GM23338 (cell line): Measurements from ENCODE around the gene GLI3. TPM values are rescaled to one million over a fixed set of nuclear protein-coding genes. Genes with fewer than 3 reads are reported as not detected.

ENCODE experiments used
- ATAC-seq: fragments of 200-7000 bp; cut with Tn5 transposase; 3 replicates; pipeline ENCODE4 v1.9.1; 2020
- DNase-seq: peaks from one replicate; pipeline ENCODE4 v3.0.0-alpha.2; 2015; ENCODE audit warnings: low spot score
- H2AFZ ChIP-seq: fragments of 200-600 bp; sonication (generic); 2 replicates; pipeline ENCODE4 v1.8.0; 2016; ENCODE audit warnings: antibody characterized with exemption, mild to moderate bottlenecking, moderate library complexity
- H3F3A ChIP-seq: fragments of 200-600 bp; sonication (generic); replicated peaks from 2 replicates; pipeline ENCODE4 v1.8.0; 2017; ENCODE audit warnings: antibody characterized with exemption, mixed run types, low read depth
- H3K27ac ChIP-seq: fragments of 200-600 bp; sonication (generic); 2 replicates; pipeline ENCODE4 v1.6.1; 2016; ENCODE audit warnings: low read depth
- H3K27me3 ChIP-seq: fragments of 200-600 bp; sonication (generic); 2 replicates; pipeline ENCODE4 v1.8.0; 2016; ENCODE audit warnings: mild to moderate bottlenecking, mixed run types, moderate library complexity; ENCODE audit not compliant: insufficient read depth
- H3K36me3 ChIP-seq: fragments of 200-600 bp; sonication (generic); 2 replicates; pipeline ENCODE4 v1.8.0; 2016; ENCODE audit warnings: mild to moderate bottlenecking; ENCODE audit not compliant: insufficient read depth
- H3K4me1 ChIP-seq: fragments of 200-600 bp; sonication (generic); 2 replicates; pipeline ENCODE4 v1.8.0; 2016; ENCODE audit warnings: mild to moderate bottlenecking, moderate library complexity; ENCODE audit not compliant: insufficient read depth
- H3K4me2 ChIP-seq: fragments of 200-600 bp; sonication (generic); 2 replicates; pipeline ENCODE4 v1.7.1; 2017; ENCODE audit warnings: mixed run types
- H3K4me3 ChIP-seq: fragments of 200-600 bp; sonication (generic); 2 replicates; pipeline ENCODE4 v1.6.1; 2016; ENCODE audit warnings: mixed run types
- H3K79me2 ChIP-seq: fragments of 200-600 bp; sonication (generic); replicated peaks from 2 replicates; pipeline ENCODE4 v1.8.0; 2017; ENCODE audit warnings: mild to moderate bottlenecking; ENCODE audit not compliant: insufficient read depth
- H3K9me2 ChIP-seq: fragments of 200-600 bp; sonication (generic); 2 replicates; pipeline ENCODE4 v1.8.0; 2017; ENCODE audit not compliant: insufficient read depth
- H4K20me1 ChIP-seq: fragments of 200-600 bp; sonication (generic); replicated peaks from 2 replicates; pipeline ENCODE4 v1.8.0; 2017; ENCODE audit warnings: mild to moderate bottlenecking; ENCODE audit not compliant: insufficient read depth
- H3K27ac Mint-ChIP-seq: 2 replicates; pipeline ENCODE4 v1.8.0; 2020; ENCODE audit warnings: inconsistent platforms, mild to moderate bottlenecking, moderate library complexity, mixed read lengths
- H3K27me3 Mint-ChIP-seq: 3 replicates; pipeline ENCODE4 v1.8.0; 2022; ENCODE audit warnings: low read depth, mild to moderate bottlenecking, moderate library complexity, mixed read lengths, inconsistent platforms; ENCODE audit not compliant: insufficient read depth, poor library complexity
- H3K36me3 Mint-ChIP-seq: 3 replicates; pipeline ENCODE4 v1.8.0; 2021; ENCODE audit warnings: low read depth, mild to moderate bottlenecking, inconsistent platforms, moderate library complexity, mixed read lengths
- H3K4me1 Mint-ChIP-seq: 3 replicates; pipeline ENCODE4 v1.8.0; 2020; ENCODE audit warnings: mild to moderate bottlenecking, inconsistent platforms, mixed read lengths
- H3K4me3 Mint-ChIP-seq: 3 replicates; pipeline ENCODE4 v1.8.0; 2021; ENCODE audit warnings: moderate library complexity, mild to moderate bottlenecking, inconsistent platforms, mixed read lengths
- H3K9me3 Mint-ChIP-seq: 3 replicates; pipeline ENCODE4 v1.8.0; 2020; ENCODE audit warnings: moderate library complexity, mild to moderate bottlenecking, inconsistent platforms, mixed read lengths
- ETS1 ChIP-seq: IDR thresholded peaks from 2 replicates; pipeline ENCODE4 v1.6.1; 2016; ENCODE audit warnings: antibody characterized with exemption
- EZH2phosphoT487 ChIP-seq: fragments of 200-600 bp; sonication (generic); IDR thresholded peaks from one replicate; pipeline ENCODE4 v1.8.1; 2018; ENCODE audit warnings: antibody characterized with exemption; ENCODE audit not compliant: unreplicated experiment
- JUNB ChIP-seq: IDR thresholded peaks from one replicate; pipeline ENCODE4 v1.6.1; 2016; ENCODE audit warnings: antibody characterized with exemption; ENCODE audit not compliant: unreplicated experiment
- NANOG ChIP-seq: IDR thresholded peaks from 2 replicates; pipeline ENCODE4 v1.6.1; 2016; ENCODE audit warnings: antibody characterized with exemption, borderline replicate concordance
- POLR2AphosphoS5 ChIP-seq: IDR thresholded peaks from 2 replicates; pipeline ENCODE4 v1.6.1; 2016; ENCODE audit warnings: antibody characterized with exemption, low read depth
- REST ChIP-seq: IDR thresholded peaks from one replicate; pipeline ENCODE4 v1.6.1; 2018; ENCODE audit warnings: antibody characterized with exemption; ENCODE audit not compliant: unreplicated experiment
- STAT1 ChIP-seq: IDR thresholded peaks from one replicate; pipeline ENCODE4 v1.6.1; 2016; ENCODE audit warnings: antibody characterized with exemption; ENCODE audit not compliant: unreplicated experiment
- ZNF114 ChIP-seq: fragments of 250-450 bp; sonication (Bioruptor Pico); IDR thresholded peaks from 2 replicates; pipeline ENCODE4 v1.5.0; 2020; ENCODE audit warnings: mild to moderate bottlenecking, moderate library complexity
- ZNF331 ChIP-seq: fragments of 250-450 bp; sonication (Bioruptor Pico); IDR thresholded peaks from 2 replicates; pipeline ENCODE4 v1.5.0; 2020; ENCODE audit warnings: low read depth, mild to moderate bottlenecking, moderate library complexity
- ZNF462 ChIP-seq: fragments of 250-450 bp; sonication (Bioruptor Pico); IDR thresholded peaks from 2 replicates; pipeline ENCODE4 v1.5.0; 2020; ENCODE audit warnings: mild to moderate bottlenecking, moderate library complexity
- polyA plus RNA-seq: library from polyadenylated mRNA; unstranded; fragments of >200 nt; fragmentation: Nextera tagmentation; extraction: Ambion mirVana; gene quantifications from 2 replicates; pipeline ENCODE4 v1.2.1, GENCODE V29; 2016
- total RNA-seq: library from RNA; depleted of rRNA; stranded (reverse); fragments of >200 nt; shearing (Covaris generic); gene quantifications from 2 replicates; pipeline ENCODE4 v1.2.3, GENCODE V29; 2014

The GLI3 gene
- total and polyA plus RNA-seq, 2 experiments from 2014 or later: 16.1 to 17.9 TPM

- H3K4me3 Mint-ChIP-seq: no peak overlapping the region
- H3K36me3 Mint-ChIP-seq: no peaks in the 10 kb centered on the region
Measured at GRCh38 chr7:41928166-41928565, 308.8 kb downstream of the GLI3 start.

GRCh38 chr7:41927380-41927779 is 309.6 kb downstream of the GLI3 start:
- H3K36me3 Mint-ChIP-seq: no peaks in the 10 kb centered on the region
- Histone ChIP-seq H3K27me3 (no peaks in the 10 kb centered on the region), H4K20me1 (no peaks in the 10 kb centered on the region), H3K79me2 (no peaks in the 10 kb centered on the region), H2AFZ (no peak overlapping the region), H3K36me3 (no peaks in the 10 kb centered on the region), H3K4me3 (no peak overlapping the region), H3K9me2 (peaks cover 10% of the 10 kb centered on the region; the same call in 1 of the 2 replicates), H3F3A (no peaks in the 10 kb centered on the region), H3K27ac (no peak overlapping the region), H3K4me1 (peaks cover 6% of the 10 kb centered on the region; the same call in 1 of the 2 replicates), H3K4me2 (no peak overlapping the region)
- H3K27ac Mint-ChIP-seq: no peak overlapping the region
- H3K27me3 Mint-ChIP-seq: peaks cover 4% of the 10 kb centered on the region
- no peak overlapping the region for H3K4me3 Mint-ChIP-seq
- no peak for DNase-seq
- no peak for ATAC-seq
- H3K4me1 Mint-ChIP-seq: peaks cover 8% of the 10 kb centered on the region
- H3K9me3 Mint-ChIP-seq: no peaks in the 10 kb centered on the region
- TF ChIP-seq ETS1 (no peak), NANOG (no peak), JUNB (no peak), ZNF331 (CRISPR knock-in tag) (no peak), EZH2phosphoT487 (no peak), REST (no peak), STAT1 (no peak), ZNF114 (CRISPR knock-in tag) (no peak), POLR2AphosphoS5 (no peak), ZNF462 (no peak)

More at GRCh38 chr7:41928166-41928565, 308.8 kb downstream of the GLI3 start:
- ATAC-seq (no peak), DNase-seq (no peak)
- no peak overlapping the region for H3K27ac ChIP-seq
- H3K27ac Mint-ChIP-seq: no peak overlapping the region
- H3K27me3 Mint-ChIP-seq: peaks cover 4% of the 10 kb centered on the region
- H3K4me1 Mint-ChIP-seq: peaks cover 8% of the 10 kb centered on the region
- no peaks in the 10 kb centered on the region for H3K27me3 ChIP-seq
- H3K9me2 ChIP-seq: peaks cover 15% of the 10 kb centered on the region
- H2AFZ ChIP-seq: no peak overlapping the region
- no peaks in the 10 kb centered on the region for H3F3A ChIP-seq
- no peak overlapping the region for H3K4me3 ChIP-seq
- TF ChIP-seq POLR2AphosphoS5 (no peak), ZNF114 (CRISPR knock-in tag) (no peak)
- no peaks in the 10 kb centered on the region for H4K20me1 ChIP-seq
- peaks cover 6% of the 10 kb centered on the region; the same call in 1 of the 2 replicates for H3K4me1 ChIP-seq
- H3K4me2 ChIP-seq: no peak overlapping the region
- H3K79me2 ChIP-seq: no peaks in the 10 kb centered on the region
- H3K9me3 Mint-ChIP-seq: no peaks in the 10 kb centered on the region
- H3K36me3 ChIP-seq: no peaks in the 10 kb centered on the region
